Measurements from ENCODE around the gene FHL1. TPM values are rescaled to one million over a fixed set of nuclear protein-coding genes. Genes with fewer than 3 reads are reported as not detected.

The FHL1 gene
- polyA plus RNA-seq, 3 donors = 58.4 to 67.9 (median 65.0) TPM

DNA sequence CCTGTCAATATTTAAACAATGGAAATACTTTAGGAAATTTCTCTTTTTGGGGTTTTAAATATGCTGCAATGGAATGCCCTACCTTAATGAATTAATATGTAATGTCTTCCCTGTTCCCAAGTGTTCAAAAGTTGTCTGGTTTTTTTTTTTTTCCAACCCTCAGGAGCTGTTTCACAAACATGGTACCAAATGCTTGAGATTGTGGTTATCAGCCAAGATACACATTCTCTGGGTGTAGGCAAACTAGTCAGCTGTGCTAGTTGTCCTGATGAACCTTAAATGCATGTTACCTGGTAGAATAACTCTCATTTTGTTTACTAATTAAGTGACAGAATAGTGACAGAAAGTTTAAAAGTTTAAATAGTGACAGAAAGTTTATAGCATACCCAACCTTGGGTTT is 50.7 kb downstream of the FHL1 start:
- DNase-seq (ENCODE audit: extremely low read depth in 1 of 11, low read depth in 9 of 11, low spot score in 4 of 11) = no peak

- no peak for DNase-seq (ENCODE audit: extremely low read depth in 1 of 11, low read depth in 9 of 11, low spot score in 4 of 11)
Observed at GRCh38 chrX:136198678-136199243, 51.4 kb downstream of the FHL1 start.

GRCh38 chrX:136199365-136199764 is 52.0 kb downstream of the FHL1 start:
- DNase-seq (ENCODE audit: extremely low read depth in 1 of 11, low read depth in 9 of 11, low spot score in 4 of 11) = no peak

- DNase-seq (ENCODE audit: extremely low read depth in 1 of 11, low read depth in 9 of 11, low spot score in 4 of 11) = no peak
Observed at GRCh38 chrX:136200466-136200865, 53.1 kb downstream of the FHL1 start.

- DNase-seq (ENCODE audit: extremely low read depth in 1 of 11, low read depth in 9 of 11, low spot score in 4 of 11) = no peak
Observed at GRCh38 chrX:136201601-136202000, 54.3 kb downstream of the FHL1 start.

DNA sequence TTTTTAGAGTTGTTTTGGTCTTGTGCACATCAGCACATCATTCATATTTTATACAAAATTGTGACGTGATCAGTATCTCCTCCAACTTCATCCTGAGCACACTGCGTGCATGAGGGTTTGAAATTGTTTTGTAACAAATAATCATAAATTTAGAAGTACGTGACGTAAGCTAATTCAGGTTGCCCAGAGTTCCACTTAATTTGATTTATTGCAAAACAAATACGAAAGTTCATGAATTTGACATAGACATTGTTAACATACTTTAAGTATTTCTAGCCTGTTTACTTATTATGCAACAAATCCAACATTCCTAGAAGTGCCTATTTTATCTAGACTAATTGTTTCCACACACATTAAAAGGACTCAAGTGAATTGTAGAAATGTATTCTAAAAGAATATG is 55.6 kb downstream of the FHL1 start:
- peak in 1 of 11 donors; percentile 21 for DNase-seq (ENCODE audit: extremely low read depth in 1 of 11, low read depth in 9 of 11, low spot score in 4 of 11)

GRCh38 chrX:136203438-136203837 is 56.1 kb downstream of the FHL1 start:
- no peak for DNase-seq (ENCODE audit: extremely low read depth in 1 of 11, low read depth in 9 of 11, low spot score in 4 of 11)

GRCh38 chrX:136203951-136204350 is 56.6 kb downstream of the FHL1 start:
- no peak for DNase-seq (ENCODE audit: extremely low read depth in 1 of 11, low read depth in 9 of 11, low spot score in 4 of 11)

- DNase-seq (ENCODE audit: extremely low read depth in 1 of 11, low read depth in 9 of 11, low spot score in 4 of 11) = no peak
Observed at GRCh38 chrX:136204571-136204970, 57.2 kb downstream of the FHL1 start.

DNA sequence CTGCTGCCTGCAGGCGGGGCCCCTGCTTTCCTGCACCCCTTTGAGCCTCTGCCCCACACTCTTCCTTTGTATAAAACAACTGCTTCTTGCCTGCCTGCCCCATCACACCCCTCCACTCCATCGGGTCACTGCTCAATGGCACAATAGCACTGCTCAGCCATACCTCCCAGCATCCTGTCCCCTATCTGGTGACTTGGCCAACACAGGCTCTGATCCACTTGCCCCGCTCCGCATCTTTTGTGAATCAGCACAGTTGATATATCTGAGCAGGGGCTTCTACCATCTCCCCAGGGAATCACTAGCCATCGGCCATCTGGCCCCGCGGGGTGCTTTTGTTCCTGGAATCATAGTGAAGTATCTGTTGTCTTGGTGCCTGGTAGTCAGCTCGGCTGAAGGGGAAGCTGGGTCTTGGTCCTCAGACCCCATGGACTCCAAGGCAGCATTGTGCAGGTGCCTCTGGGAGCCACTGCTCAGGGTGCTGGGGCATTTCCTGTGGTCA is 58.6 kb downstream of the FHL1 start:
- DNase-seq (ENCODE audit: extremely low read depth in 1 of 11, low read depth in 9 of 11, low spot score in 4 of 11) = no peak

DNA sequence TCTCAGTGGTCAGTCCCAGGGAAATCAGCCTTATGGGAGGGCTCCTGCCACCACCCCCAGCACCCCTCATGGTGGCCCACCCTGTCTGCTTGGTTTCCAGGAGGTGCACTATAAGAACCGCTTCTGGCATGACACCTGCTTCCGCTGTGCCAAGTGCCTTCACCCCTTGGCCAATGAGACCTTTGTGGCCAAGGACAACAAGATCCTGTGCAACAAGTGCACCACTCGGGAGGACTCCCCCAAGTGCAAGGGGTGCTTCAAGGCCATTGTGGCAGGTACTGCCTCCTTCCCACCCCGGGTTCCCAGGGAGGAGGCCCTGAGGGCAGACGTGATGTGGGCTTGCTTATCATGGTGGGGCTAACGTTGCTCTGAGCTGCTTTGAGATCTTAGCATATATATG is 59.6 kb downstream of the FHL1 start:
- no peak for DNase-seq (ENCODE audit: extremely low read depth in 1 of 11, low read depth in 9 of 11, low spot score in 4 of 11)

DNA sequence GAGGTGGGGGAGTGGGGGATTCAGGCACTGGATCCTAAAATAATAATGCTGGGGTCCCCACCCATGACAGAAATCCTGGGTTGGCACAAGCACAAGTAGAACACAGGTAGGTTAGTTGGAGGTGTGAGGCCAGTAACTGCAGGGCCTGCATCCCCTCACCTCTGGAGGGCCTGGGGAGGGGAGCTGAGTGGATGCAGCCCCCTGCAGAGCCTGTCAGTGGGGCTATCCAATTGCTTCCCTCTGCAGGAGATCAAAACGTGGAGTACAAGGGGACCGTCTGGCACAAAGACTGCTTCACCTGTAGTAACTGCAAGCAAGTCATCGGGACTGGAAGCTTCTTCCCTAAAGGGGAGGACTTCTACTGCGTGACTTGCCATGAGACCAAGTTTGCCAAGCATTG is 60.2 kb downstream of the FHL1 start:
- DNase-seq (ENCODE audit: extremely low read depth in 1 of 11, low read depth in 9 of 11, low spot score in 4 of 11) = no peak

DNA sequence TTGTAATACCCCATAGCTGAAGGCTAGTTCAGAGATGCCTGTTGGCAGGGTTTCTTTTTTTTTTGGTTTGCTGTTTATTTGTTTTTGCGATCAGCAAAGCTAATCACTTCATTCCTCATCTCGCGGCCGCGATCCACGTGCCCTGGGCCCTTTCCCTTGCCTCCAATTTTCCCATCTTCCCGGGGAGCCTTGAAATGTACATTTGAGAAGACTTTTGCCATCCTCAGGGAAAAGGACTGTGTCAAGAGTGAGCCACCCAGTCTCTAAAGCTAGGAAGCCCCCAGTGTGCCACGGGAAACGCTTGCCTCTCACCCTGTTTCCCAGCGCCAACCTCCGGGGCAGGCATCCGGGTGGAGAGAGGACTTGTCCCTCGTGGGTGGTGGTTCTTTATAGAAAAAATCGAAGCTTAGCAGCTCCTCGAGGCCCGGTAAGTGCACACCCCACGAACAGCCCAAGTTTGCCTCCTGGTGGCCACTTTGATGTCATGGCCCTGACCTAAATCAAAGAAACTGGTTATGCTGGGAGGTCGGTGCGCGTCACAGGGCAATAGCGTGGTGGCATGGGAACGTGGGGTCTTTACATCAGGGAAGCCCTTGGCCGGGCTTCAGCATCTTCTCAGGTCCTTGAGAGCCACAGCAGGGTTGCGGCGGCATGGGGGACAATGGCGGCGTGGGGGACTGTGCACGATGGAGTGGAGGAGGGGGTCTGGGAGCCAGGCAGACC is 61.8 kb downstream of the FHL1 start:
- DNase-seq (ENCODE audit: extremely low read depth in 1 of 11, low read depth in 9 of 11, low spot score in 4 of 11) = no peak

DNA sequence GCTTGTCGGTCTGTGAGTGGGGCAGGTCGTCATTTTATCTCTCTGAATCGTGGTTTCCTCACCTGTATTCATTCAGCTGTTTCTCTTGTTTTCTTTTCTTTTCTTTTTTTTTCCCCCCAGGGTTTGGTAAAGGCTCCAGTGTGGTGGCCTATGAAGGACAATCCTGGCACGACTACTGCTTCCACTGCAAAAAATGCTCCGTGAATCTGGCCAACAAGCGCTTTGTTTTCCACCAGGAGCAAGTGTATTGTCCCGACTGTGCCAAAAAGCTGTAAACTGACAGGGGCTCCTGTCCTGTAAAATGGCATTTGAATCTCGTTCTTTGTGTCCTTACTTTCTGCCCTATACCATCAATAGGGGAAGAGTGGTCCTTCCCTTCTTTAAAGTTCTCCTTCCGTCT is 62.4 kb downstream of the FHL1 start:
- DNase-seq (ENCODE audit: extremely low read depth in 1 of 11, low read depth in 9 of 11, low spot score in 4 of 11) = no peak

- DNase-seq (ENCODE audit: extremely low read depth in 1 of 11, low read depth in 9 of 11, low spot score in 4 of 11) = no peak
Observed at GRCh38 chrX:136210243-136210642, 62.9 kb downstream of the FHL1 start.

DNA sequence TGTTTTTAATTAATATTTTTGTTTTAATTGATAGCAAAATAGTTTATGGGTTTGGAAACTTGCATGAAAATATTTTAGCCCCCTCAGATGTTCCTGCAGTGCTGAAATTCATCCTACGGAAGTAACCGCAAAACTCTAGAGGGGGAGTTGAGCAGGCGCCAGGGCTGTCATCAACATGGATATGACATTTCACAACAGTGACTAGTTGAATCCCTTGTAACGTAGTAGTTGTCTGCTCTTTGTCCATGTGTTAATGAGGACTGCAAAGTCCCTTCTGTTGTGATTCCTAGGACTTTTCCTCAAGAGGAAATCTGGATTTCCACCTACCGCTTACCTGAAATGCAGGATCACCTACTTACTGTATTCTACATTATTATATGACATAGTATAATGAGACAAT is 63.5 kb downstream of the FHL1 start:
- DNase-seq (ENCODE audit: extremely low read depth in 1 of 11, low read depth in 9 of 11, low spot score in 4 of 11) = no peak

GRCh38 chrX:136211766-136212556 is 64.6 kb downstream of the FHL1 start:
- DNase-seq (ENCODE audit: extremely low read depth in 1 of 11, low read depth in 9 of 11, low spot score in 4 of 11) = no peak

GRCh38 chrX:136212557-136213111 is 65.3 kb downstream of the FHL1 start:
- no peak for DNase-seq (ENCODE audit: extremely low read depth in 1 of 11, low read depth in 9 of 11, low spot score in 4 of 11)

DNA sequence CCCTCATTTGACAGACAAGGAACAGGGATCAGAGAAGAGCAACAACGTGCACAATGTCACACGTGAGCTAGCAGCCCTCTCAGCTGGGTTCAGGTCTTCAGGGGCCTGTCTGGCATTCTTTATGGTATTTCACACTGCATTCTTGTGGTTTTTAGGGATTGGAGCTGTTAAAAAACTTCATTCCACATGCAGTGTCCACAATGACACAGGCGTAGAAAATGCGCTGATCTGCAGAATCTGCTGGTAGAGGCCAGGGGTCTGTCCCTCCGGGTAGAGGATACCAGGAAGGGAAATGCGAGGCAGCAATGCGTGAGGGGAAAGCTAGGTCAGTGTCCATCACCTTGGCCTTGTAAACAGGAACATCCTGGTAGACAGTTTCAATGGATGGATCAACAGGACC is 67.2 kb downstream of the FHL1 start:
- DNase-seq (ENCODE audit: extremely low read depth in 1 of 11, low read depth in 9 of 11, low spot score in 4 of 11) = no peak

DNA sequence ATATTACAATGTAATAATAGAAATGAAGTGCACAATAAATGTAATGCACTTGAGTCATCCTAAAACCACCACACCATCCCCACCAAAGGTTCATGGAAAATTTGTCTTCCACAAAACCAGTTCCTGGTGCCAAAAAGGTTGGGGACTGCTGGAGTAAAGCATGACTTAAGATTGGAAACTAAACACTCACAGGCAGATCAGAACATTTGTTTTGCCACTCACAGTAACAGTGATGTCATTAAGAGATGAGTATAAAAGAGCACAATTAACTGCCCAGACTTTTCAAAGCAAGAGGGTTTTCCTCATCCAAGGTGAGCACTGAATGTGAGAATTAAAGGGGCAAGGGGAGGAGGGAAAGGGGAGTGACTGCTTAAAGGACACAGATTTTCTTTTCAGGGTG is 68.2 kb downstream of the FHL1 start:
- no peak for DNase-seq (ENCODE audit: extremely low read depth in 1 of 11, low read depth in 9 of 11, low spot score in 4 of 11)
